ENCODE measurements around the gene CTBP1.

CTBP1 gene

DNA sequence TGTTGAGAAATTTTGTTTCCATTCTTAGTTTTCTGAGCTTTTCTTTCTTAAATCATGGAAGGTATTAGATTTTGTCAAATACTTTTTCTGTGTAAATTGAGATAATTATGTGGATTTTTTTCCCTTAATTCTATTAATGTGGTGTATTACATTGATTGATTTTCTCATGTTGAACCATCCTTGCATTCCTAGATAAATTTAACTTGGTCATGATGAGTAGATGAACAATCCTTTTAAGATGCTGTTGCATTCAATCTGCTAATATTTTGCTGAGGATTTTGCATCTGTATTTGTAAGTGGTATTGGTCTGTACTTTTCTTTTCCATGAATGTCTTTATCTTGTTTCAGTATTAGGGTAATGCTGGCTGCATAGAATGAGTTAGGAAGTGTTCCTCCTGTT is 20.3 kb upstream of the CTBP1 start:
- TF ChIP-seq, protein P1, sequence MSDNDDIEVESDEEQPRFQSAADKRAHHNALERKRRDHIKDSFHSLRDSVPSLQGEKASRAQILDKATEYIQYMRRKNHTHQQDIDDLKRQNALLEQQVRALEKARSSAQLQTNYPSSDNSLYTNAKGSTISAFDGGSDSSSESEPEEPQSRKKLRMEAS (IDR thresholded peaks at IDR 0.05; ENCODE audit: low read depth, low read length) = no peak
- no peak for TF ChIP-seq MYC (IDR thresholded peaks at IDR 0.05; ENCODE audit: low read depth, low read length)
- TF ChIP-seq, protein P2, sequence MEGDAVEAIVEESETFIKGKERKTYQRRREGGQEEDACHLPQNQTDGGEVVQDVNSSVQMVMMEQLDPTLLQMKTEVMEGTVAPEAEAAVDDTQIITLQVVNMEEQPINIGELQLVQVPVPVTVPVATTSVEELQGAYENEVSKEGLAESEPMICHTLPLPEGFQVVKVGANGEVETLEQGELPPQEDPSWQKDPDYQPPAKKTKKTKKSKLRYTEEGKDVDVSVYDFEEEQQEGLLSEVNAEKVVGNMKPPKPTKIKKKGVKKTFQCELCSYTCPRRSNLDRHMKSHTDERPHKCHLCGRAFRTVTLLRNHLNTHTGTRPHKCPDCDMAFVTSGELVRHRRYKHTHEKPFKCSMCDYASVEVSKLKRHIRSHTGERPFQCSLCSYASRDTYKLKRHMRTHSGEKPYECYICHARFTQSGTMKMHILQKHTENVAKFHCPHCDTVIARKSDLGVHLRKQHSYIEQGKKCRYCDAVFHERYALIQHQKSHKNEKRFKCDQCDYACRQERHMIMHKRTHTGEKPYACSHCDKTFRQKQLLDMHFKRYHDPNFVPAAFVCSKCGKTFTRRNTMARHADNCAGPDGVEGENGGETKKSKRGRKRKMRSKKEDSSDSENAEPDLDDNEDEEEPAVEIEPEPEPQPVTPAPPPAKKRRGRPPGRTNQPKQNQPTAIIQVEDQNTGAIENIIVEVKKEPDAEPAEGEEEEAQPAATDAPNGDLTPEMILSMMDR (IDR thresholded peaks at IDR 0.05; ENCODE audit: low read depth, low read length) = no peak
- no peak for TF ChIP-seq POLR2A (IDR thresholded peaks at IDR 0.05; ENCODE audit: extremely low read depth, insufficient read length)

DNA sequence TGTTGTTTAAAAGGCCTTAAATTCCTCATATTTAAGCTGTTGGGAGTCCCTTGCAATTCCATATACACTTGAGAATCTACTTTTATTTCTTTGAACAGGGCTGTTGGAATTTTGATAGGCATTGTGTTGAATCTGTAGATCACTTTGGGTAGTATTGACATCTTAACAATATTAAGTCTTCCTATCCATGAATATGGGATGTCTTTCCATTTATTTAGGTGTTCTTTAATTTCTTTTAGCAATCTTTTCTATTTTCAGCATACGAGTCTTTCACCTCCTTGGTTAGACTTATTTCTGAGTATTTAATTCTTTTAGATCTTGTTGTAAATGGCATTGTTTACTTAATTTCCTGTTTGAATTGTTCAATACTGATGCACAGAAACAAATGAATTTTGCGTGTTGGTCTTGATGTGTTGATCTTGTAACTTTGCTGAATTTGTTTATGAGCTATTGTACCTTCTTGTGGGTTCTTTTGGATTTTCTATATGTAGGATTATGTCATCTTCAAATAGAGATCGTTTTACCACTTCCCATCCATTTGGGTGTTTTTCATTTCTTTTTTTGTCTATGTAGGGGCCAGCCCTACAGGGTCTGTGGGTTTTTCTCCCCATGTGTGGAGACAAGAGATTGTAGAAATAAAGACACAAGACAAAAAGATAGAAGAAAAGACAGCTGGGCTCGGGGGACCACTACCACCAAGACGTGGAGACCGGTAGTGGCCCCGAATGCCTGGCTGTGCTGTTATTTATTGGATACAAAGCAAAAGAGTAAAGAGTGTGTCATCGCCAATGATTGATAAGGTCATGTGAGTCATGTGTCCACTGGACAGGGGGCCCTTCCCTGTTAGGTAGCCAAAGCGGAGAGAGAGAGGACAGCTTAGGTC is 18.2 kb upstream of the CTBP1 start:
- TF ChIP-seq, protein P1 (IDR thresholded peaks at IDR 0.05; ENCODE audit: low read depth, low read length) = no peak
- TF ChIP-seq POLR2A (IDR thresholded peaks at IDR 0.05; ENCODE audit: extremely low read depth, insufficient read length) = no peak
- no peak for TF ChIP-seq MYC (IDR thresholded peaks at IDR 0.05; ENCODE audit: low read depth, low read length)
- TF ChIP-seq, protein P2 (IDR thresholded peaks at IDR 0.05; ENCODE audit: low read depth, low read length) = no peak
- no peak for DNase-seq (ENCODE audit: low read depth)
- H3K4me3 ChIP-seq (ENCODE audit: low read depth, low read length) = no peak overlapping the region

More for the DNA sequence above, 20.3 kb upstream of the CTBP1 start:
- H3K4me3 ChIP-seq (ENCODE audit: low read depth, low read length) = no peak overlapping the region
- DNase-seq (ENCODE audit: low read depth) = no peak

DNA sequence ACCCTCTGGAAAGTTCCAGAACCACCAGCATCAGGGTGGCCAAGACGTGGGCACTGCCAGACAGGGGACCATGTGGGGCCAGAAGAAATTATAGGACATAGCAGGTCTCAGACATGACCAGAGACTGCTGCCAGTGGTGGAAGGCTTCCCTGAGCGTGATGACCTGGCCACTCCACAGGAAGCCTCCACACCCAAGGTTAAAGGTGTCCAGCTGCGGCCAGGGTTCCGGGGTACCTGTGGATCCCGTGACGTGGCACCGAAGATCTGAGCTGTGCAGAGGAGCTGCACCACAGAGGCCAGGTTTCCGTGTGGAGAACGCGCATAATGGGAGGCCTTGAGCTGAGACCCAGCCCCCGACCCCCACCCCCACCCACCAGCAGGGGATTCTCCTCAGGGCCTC is 16.4 kb upstream of the CTBP1 start:
- no peak overlapping the region for H3K4me3 ChIP-seq (ENCODE audit: low read depth, low read length)
- TF ChIP-seq, protein P1 (IDR thresholded peaks at IDR 0.05; ENCODE audit: low read depth, low read length) = no peak
- TF ChIP-seq POLR2A (IDR thresholded peaks at IDR 0.05; ENCODE audit: extremely low read depth, insufficient read length) (no peak), MYC (IDR thresholded peaks at IDR 0.05; ENCODE audit: low read depth, low read length) (no peak)
- TF ChIP-seq, protein P2 (IDR thresholded peaks at IDR 0.05; ENCODE audit: low read depth, low read length) = no peak
- DNase-seq (ENCODE audit: low read depth) = no peak

DNA sequence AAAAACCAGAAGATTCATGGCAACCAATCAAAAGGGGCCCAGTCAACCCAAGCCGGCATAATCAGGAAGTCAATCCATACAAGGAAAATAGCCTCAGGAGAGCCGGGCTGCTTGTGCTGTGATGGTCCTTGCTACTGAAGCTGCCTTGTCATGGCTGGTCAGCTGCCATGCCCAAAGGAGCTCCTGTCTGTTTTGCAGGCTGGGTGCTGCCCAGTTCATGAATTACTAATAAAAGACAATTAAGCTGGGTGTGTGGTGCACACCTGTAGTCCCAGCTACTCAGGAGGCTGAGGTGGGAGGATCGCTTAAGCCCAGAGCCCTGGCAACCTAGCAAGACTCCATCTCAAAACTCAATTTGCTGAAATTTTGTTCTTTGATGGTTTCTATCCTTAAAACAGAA is 16.0 kb upstream of the CTBP1 start:
- no peak overlapping the region for H3K4me3 ChIP-seq (ENCODE audit: low read depth, low read length)
- no peak for DNase-seq (ENCODE audit: low read depth)
- TF ChIP-seq MYC (IDR thresholded peaks at IDR 0.05; ENCODE audit: low read depth, low read length) (no peak), POLR2A (IDR thresholded peaks at IDR 0.05; ENCODE audit: extremely low read depth, insufficient read length) (no peak)
- TF ChIP-seq, protein P2 (IDR thresholded peaks at IDR 0.05; ENCODE audit: low read depth, low read length) = no peak
- TF ChIP-seq, protein P1 (IDR thresholded peaks at IDR 0.05; ENCODE audit: low read depth, low read length) = no peak

DNA sequence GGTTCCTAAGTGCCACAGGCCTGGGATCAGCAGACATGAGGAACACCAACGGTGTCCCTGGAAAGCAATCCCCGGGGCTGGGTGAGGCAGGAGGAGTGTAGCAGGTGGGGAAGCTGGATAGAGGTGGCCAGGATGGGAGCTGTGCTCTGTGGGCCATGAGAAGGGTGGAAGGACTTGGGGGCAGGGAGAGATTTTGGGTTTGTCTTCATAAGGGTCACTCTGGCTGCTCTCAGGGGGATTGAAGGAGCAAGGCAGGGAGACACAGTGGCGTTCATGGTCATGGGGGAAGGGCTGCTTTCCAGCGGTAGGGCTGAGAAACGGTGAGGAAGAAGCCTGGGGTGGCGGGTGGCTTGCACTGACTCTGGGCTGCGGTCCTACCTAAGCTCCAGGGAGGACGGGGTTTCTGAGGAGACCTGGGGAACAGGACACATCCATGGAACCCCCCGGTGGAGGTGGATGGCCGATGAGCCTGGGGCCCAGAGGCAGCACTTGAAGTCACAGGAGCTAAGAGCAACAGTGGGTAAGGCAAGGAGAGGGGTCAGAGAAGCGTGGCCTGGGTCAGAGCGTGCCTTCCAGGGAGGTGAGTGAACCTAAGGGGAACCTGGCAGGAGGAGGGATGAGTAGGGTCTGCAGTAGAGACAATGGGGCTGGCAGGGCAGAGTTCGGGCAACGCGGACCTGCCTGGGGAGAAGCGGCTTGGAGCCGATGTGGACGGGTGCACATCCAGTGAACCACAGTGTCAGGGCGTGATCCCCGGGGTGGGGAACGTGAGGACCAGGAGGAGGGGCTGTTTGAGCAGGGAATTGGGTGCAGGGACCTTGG is 12.4 kb upstream of the CTBP1 start:
- TF ChIP-seq MYC (IDR thresholded peaks at IDR 0.05; ENCODE audit: low read depth, low read length) = no peak
- TF ChIP-seq POLR2A (IDR thresholded peaks at IDR 0.05; ENCODE audit: extremely low read depth, insufficient read length) = no peak
- TF ChIP-seq, protein P1 (IDR thresholded peaks at IDR 0.05; ENCODE audit: low read depth, low read length) = no peak
- TF ChIP-seq, protein P2 (IDR thresholded peaks at IDR 0.05; ENCODE audit: low read depth, low read length) = no peak
- DNase-seq (ENCODE audit: low read depth) = no peak
- H3K4me3 ChIP-seq (ENCODE audit: low read depth, low read length) = no peak overlapping the region

Measured in NB4 (cell line).